Measurements from ENCODE around the gene RFX7.

The RFX7 gene

GRCh38 chr15:56202701-56203100 lies 41.0 kb downstream of the RFX7 start:
- no peaks in the 10 kb centered on the region for H3K27me3 ChIP-seq
- no peak overlapping the region for H3K27ac ChIP-seq
- H3K4me3 ChIP-seq, result no peak overlapping the region
- peaks cover 0 to 22% (median 7%) of the 10 kb centered on the region in 4 donors for H3K4me1 ChIP-seq
- no peaks in the 10 kb centered on the region for H3K9me3 ChIP-seq
- no peaks in the 10 kb centered on the region for H3K36me3 ChIP-seq
- intact Hi-C loops (cut with DNase I; ENCODE audit: low total_unique reads), result no loop called here
- TF ChIP-seq, protein P1, sequence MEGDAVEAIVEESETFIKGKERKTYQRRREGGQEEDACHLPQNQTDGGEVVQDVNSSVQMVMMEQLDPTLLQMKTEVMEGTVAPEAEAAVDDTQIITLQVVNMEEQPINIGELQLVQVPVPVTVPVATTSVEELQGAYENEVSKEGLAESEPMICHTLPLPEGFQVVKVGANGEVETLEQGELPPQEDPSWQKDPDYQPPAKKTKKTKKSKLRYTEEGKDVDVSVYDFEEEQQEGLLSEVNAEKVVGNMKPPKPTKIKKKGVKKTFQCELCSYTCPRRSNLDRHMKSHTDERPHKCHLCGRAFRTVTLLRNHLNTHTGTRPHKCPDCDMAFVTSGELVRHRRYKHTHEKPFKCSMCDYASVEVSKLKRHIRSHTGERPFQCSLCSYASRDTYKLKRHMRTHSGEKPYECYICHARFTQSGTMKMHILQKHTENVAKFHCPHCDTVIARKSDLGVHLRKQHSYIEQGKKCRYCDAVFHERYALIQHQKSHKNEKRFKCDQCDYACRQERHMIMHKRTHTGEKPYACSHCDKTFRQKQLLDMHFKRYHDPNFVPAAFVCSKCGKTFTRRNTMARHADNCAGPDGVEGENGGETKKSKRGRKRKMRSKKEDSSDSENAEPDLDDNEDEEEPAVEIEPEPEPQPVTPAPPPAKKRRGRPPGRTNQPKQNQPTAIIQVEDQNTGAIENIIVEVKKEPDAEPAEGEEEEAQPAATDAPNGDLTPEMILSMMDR (IDR thresholded peaks at IDR 0.05), result no peak
- no peak for DNase-seq

GRCh38 chr15:56199038-56199437 lies 44.6 kb downstream of the RFX7 start:
- TF ChIP-seq, protein P1 (IDR thresholded peaks at IDR 0.05), result no peak
- DNase-seq, result no peak
- intact Hi-C loops (cut with DNase I; ENCODE audit: low total_unique reads), result no loop called here
- no peaks in the 10 kb centered on the region for H3K27me3 ChIP-seq
- H3K27ac ChIP-seq, result no peak overlapping the region
- no peak overlapping the region for H3K4me3 ChIP-seq
- no peaks in the 10 kb centered on the region for H3K36me3 ChIP-seq
- H3K4me1 ChIP-seq, result peaks cover 0 to 11% (median under 1%) of the 10 kb centered on the region in 4 donors
- H3K9me3 ChIP-seq, result no peaks in the 10 kb centered on the region

GRCh38 chr15:56194035-56194434 lies 49.6 kb downstream of the RFX7 start:
- no peaks in the 10 kb centered on the region for H3K36me3 ChIP-seq
- H3K4me1 ChIP-seq, result peaks cover 0 to 17% (median 0%) of the 10 kb centered on the region in 4 donors
- TF ChIP-seq, protein P1 (IDR thresholded peaks at IDR 0.05), result no peak
- no peak overlapping the region for H3K27ac ChIP-seq
- intact Hi-C loops (cut with DNase I; ENCODE audit: low total_unique reads), result no loop called here
- no peaks in the 10 kb centered on the region for H3K27me3 ChIP-seq
- no peak overlapping the region for H3K4me3 ChIP-seq
- DNase-seq, result no peak
- H3K9me3 ChIP-seq, result no peaks in the 10 kb centered on the region

GRCh38 chr15:56192659-56193442 lies 50.8 kb downstream of the RFX7 start:
- Histone ChIP-seq H3K36me3 (no peaks in the 10 kb centered on the region), H3K27ac (no peak overlapping the region), H3K9me3 (no peaks in the 10 kb centered on the region), H3K4me3 (no peak overlapping the region), H3K4me1 (peaks cover 0 to 17% (median 0%) of the 10 kb centered on the region in 4 donors), H3K27me3 (no peaks in the 10 kb centered on the region)
- no peak for DNase-seq
- TF ChIP-seq, protein P1 (IDR thresholded peaks at IDR 0.05), result no peak
- intact Hi-C loops (cut with DNase I; ENCODE audit: low total_unique reads), result no loop called here

- no peak overlapping the region for H3K27ac ChIP-seq
- H3K36me3 ChIP-seq, result no peaks in the 10 kb centered on the region
- H3K27me3 ChIP-seq, result no peaks in the 10 kb centered on the region
- no peak for DNase-seq
- TF ChIP-seq, protein P1 (IDR thresholded peaks at IDR 0.05), result no peak
- no peak overlapping the region for H3K4me3 ChIP-seq
- no peaks in the 10 kb centered on the region for H3K9me3 ChIP-seq
- intact Hi-C loops (cut with DNase I; ENCODE audit: low total_unique reads), result no loop called here
- no peaks in the 10 kb centered on the region for H3K4me1 ChIP-seq
These were observed 56.0 kb downstream of the RFX7 start for GRCh38 chr15:56187665-56188064.
